ENCODE results near the gene IVD.
"Not testable (repeated sequence)": the region's sequence is repeated elsewhere in the genome, so short reads cannot be mapped to it uniquely, and the experiment has no call there.

IVD gene

GRCh38 chr15:40439960-40440742 lies 34.6 kb downstream of the IVD start:
- DNase-seq, result no peak

GRCh38 chr15:40440743-40441564 lies 35.4 kb downstream of the IVD start, which contains the start of gene BAHD1:
Gene BAHD1 (plus strand): TSS chr15:40440953. CDS start chr15:40458465, 17,512 bp downstream.
- DNase-seq, result peak; percentile 91 to 94

GRCh38 chr15:40441565-40442531 lies 36.3 kb downstream of the IVD start:
- no peak for DNase-seq

GRCh38 chr15:40443255-40443654 lies 37.7 kb downstream of the IVD start:
- no peak for DNase-seq

- DNase-seq, result no peak
These were observed 38.3 kb downstream of the IVD start for GRCh38 chr15:40443846-40444245.

GRCh38 chr15:40444736-40445135 lies 39.1 kb downstream of the IVD start:
- no peak for DNase-seq

- DNase-seq, result no peak
These were observed 39.9 kb downstream of the IVD start for GRCh38 chr15:40445421-40445922.

GRCh38 chr15:40446144-40446543 lies 40.5 kb downstream of the IVD start:
- no peak for DNase-seq

GRCh38 chr15:40448354-40448753 lies 42.8 kb downstream of the IVD start:
- no peak for DNase-seq

GRCh38 chr15:40449275-40449674 lies 43.7 kb downstream of the IVD start:
- no peak for DNase-seq

GRCh38 chr15:40450047-40450446 lies 44.5 kb downstream of the IVD start:
- no peak for DNase-seq

- no peak for DNase-seq
These were observed 46.0 kb downstream of the IVD start for GRCh38 chr15:40451527-40452158.

GRCh38 chr15:40452296-40453090 lies 46.9 kb downstream of the IVD start:
- DNase-seq, result no peak

GRCh38 chr15:40453941-40454340 lies 48.3 kb downstream of the IVD start:
- not testable (repeated sequence) for DNase-seq

GRCh38 chr15:40454904-40455391 lies 49.4 kb downstream of the IVD start:
- no peak for DNase-seq

GRCh38 chr15:40456299-40456712 lies 50.7 kb downstream of the IVD start:
- no peak for DNase-seq

GRCh38 chr15:40456738-40457137 lies 51.1 kb downstream of the IVD start:
- no peak for DNase-seq

GRCh38 chr15:40458495-40459371 lies 53.1 kb downstream of the IVD start:
- DNase-seq, result no peak

GRCh38 chr15:40459391-40460015 lies 53.9 kb downstream of the IVD start:
- no peak for DNase-seq
